H9 (cell line): ENCODE measurements around the gene UBE2N. TPM values are rescaled to one million over a fixed set of nuclear protein-coding genes. Genes with fewer than 3 reads are reported as not detected.

Experiments
- DNase-seq: peaks from one replicate; pipeline ENCODE4 v3.0.0-alpha.2; 2017
- H2AFZ ChIP-seq: one replicate; pipeline ENCODE4 v1.6.1; 2013; ENCODE audit warnings: mild to moderate bottlenecking, low read length, control low read depth, moderate library complexity
- H2AK5ac ChIP-seq: 2 replicates; pipeline ENCODE4 v1.6.1; 2013; ENCODE audit warnings: low read length, control low read depth, mixed read lengths; ENCODE audit not compliant: insufficient read length
- H2BK120ac ChIP-seq: one replicate; pipeline ENCODE4 v1.6.1; 2013; ENCODE audit warnings: low read depth, mild to moderate bottlenecking, low read length, control low read depth, inconsistent platforms; ENCODE audit not compliant: poor library complexity, severe bottlenecking
- H2BK12ac ChIP-seq: 2 replicates; pipeline ENCODE4 v1.6.1; 2013; ENCODE audit warnings: low read length, control low read depth, mixed read lengths, low read depth; ENCODE audit not compliant: insufficient read length
- H2BK15ac ChIP-seq: 2 replicates; pipeline ENCODE4 v1.6.1; 2013; ENCODE audit warnings: low read depth, low read length, control low read depth
- H2BK20ac ChIP-seq: one replicate; pipeline ENCODE4 v1.6.1; 2013; ENCODE audit warnings: low read depth, mild to moderate bottlenecking, low read length, control low read depth, inconsistent platforms; ENCODE audit not compliant: poor library complexity, severe bottlenecking
- H2BK5ac ChIP-seq: 2 replicates; pipeline ENCODE4 v1.6.1; 2013; ENCODE audit warnings: low read length, control low read depth, mixed read lengths; ENCODE audit not compliant: insufficient read length
- H3K14ac ChIP-seq: 2 replicates; pipeline ENCODE4 v1.6.1; 2013; ENCODE audit warnings: low read length, control low read depth; ENCODE audit not compliant: insufficient read depth
- H3K18ac ChIP-seq: 2 replicates; pipeline ENCODE4 v1.6.1; 2013; ENCODE audit warnings: low read depth, mild to moderate bottlenecking, mixed read lengths, low read length, control low read depth; ENCODE audit not compliant: insufficient read length
- H3K23ac ChIP-seq: 2 replicates; pipeline ENCODE4 v1.6.1; 2013; ENCODE audit warnings: low read length, control low read depth, mixed read lengths, low read depth; ENCODE audit not compliant: insufficient read length
- H3K23me2 ChIP-seq: 2 replicates; pipeline ENCODE4 v1.6.1; 2013; ENCODE audit warnings: low read depth, mild to moderate bottlenecking, mixed read lengths, low read length, control low read depth; ENCODE audit not compliant: insufficient read length, poor library complexity, severe bottlenecking
- H3K27ac ChIP-seq: 2 replicates; pipeline ENCODE4 v1.5.1; 2013; ENCODE audit warnings: low read length, control low read depth, mixed read lengths, low read depth; ENCODE audit not compliant: insufficient read length
- H3K27me3 ChIP-seq: 2 replicates; pipeline ENCODE4 v1.6.1; 2013; ENCODE audit warnings: low read length, control low read depth, inconsistent platforms; ENCODE audit not compliant: insufficient read depth
- H3K4ac ChIP-seq: 2 replicates; pipeline ENCODE4 v1.6.1; 2013; ENCODE audit warnings: low read depth, mild to moderate bottlenecking, control low read depth, inconsistent platforms, low read length, moderate library complexity
- H3K4me1 ChIP-seq: 2 replicates; pipeline ENCODE4 v1.6.1; 2013; ENCODE audit warnings: low read length, control low read depth, inconsistent platforms; ENCODE audit not compliant: insufficient read depth
- H3K4me2 ChIP-seq: 2 replicates; pipeline ENCODE4 v1.6.1; 2013; ENCODE audit warnings: low read length, control low read depth, mixed read lengths; ENCODE audit not compliant: insufficient read length, insufficient read depth
- H3K56ac ChIP-seq: 2 replicates; pipeline ENCODE4 v1.6.1; 2013; ENCODE audit warnings: low read depth, mild to moderate bottlenecking, mixed read lengths, low read length, control low read depth; ENCODE audit not compliant: insufficient read length
- H3K79me1 ChIP-seq: 2 replicates; pipeline ENCODE4 v1.6.1; 2013; ENCODE audit warnings: low read depth, mild to moderate bottlenecking, moderate library complexity, low read length, control low read depth, inconsistent platforms; ENCODE audit not compliant: insufficient read depth, poor library complexity, severe bottlenecking
- H3K79me2 ChIP-seq: 2 replicates; pipeline ENCODE4 v1.6.1; 2013; ENCODE audit warnings: low read length, control low read depth, inconsistent platforms; ENCODE audit not compliant: insufficient read depth
- H3K9ac ChIP-seq: 2 replicates; pipeline ENCODE4 v1.6.1; 2013; ENCODE audit warnings: low read length, control low read depth, mixed read lengths; ENCODE audit not compliant: insufficient read length; ENCODE audit errors: extremely low read depth
- H3K9me3 ChIP-seq: one replicate; pipeline ENCODE4 v1.6.1; 2013; ENCODE audit warnings: low read depth, low read length, inconsistent platforms; ENCODE audit not compliant: control insufficient read depth
- H3T11ph ChIP-seq: one replicate; pipeline ENCODE4 v1.6.1; 2013; ENCODE audit warnings: mild to moderate bottlenecking, low read length, control low read depth, inconsistent platforms
- H4K20me1 ChIP-seq: one replicate; pipeline ENCODE4 v1.6.1; 2013; ENCODE audit not compliant: control insufficient read depth, insufficient read length, insufficient read depth
- H4K5ac ChIP-seq: 2 replicates; pipeline ENCODE4 v1.6.1; 2013; ENCODE audit warnings: low read depth, mild to moderate bottlenecking, mixed read lengths, low read length, control low read depth; ENCODE audit not compliant: insufficient read length
- H4K8ac ChIP-seq: replicated peaks from 2 replicates; pipeline ENCODE4 v1.6.1; 2013; ENCODE audit warnings: low read length, control low read depth, mixed read lengths, low read depth; ENCODE audit not compliant: insufficient read length
- H4K91ac ChIP-seq: 2 replicates; pipeline ENCODE4 v1.6.1; 2013; ENCODE audit warnings: low read depth, mild to moderate bottlenecking, moderate library complexity, mixed read lengths, low read length, control low read depth; ENCODE audit not compliant: insufficient read length
- H3K27ac Mint-ChIP-seq, 3 experiments: 2 replicates in 2 of 3; 3 replicates in 1 of 3; pipeline ENCODE4 v1.8.0; 2020 to 2021; ENCODE audit warnings: mixed read lengths in 3 of 3, mild to moderate bottlenecking in 1 of 3, moderate library complexity in 1 of 3
- H3K27me3 Mint-ChIP-seq: 2 replicates; pipeline ENCODE4 v1.8.0; 2021; ENCODE audit warnings: low read depth, mild to moderate bottlenecking, moderate library complexity, mixed read lengths
- H3K36me3 Mint-ChIP-seq, 3 experiments: 2 replicates in 2 of 3; 3 replicates in 1 of 3; pipeline ENCODE4 v1.8.0; 2020 to 2021; ENCODE audit warnings: low read depth in 3 of 3, mixed read lengths in 3 of 3; ENCODE audit not compliant: insufficient read depth in 1 of 3
- H3K4me1 Mint-ChIP-seq, 2 experiments: 2 replicates each; pipeline ENCODE4 v1.8.0; 2020; ENCODE audit warnings: mixed read lengths in 2 of 2
- H3K4me3 Mint-ChIP-seq, 2 experiments: 2 replicates in 1 of 2; 3 replicates in 1 of 2; pipeline ENCODE4 v1.8.0; 2020 to 2021; ENCODE audit warnings: mild to moderate bottlenecking in 2 of 2, mixed read lengths in 2 of 2, moderate library complexity in 1 of 2
- H3K9me3 Mint-ChIP-seq, 2 experiments: 2 replicates in 1 of 2; 3 replicates in 1 of 2; pipeline ENCODE4 v1.8.0; 2020; ENCODE audit warnings: mild to moderate bottlenecking in 2 of 2, mixed read lengths in 2 of 2, moderate library complexity in 1 of 2
- whole genome bisulfite sequencing: extraction: QIAGEN DNeasy Blood & Tissue Kit; methylation state at CpG from one replicate; pipeline ENCODE4 v1.1.7; 2013; ENCODE audit warnings: missing lambda C conversion rate, low lambda C conversion rate, mixed read lengths; ENCODE audit not compliant: insufficient read length; ENCODE audit errors: extremely low coverage; 5-methylcytosine and 5-hydroxymethylcytosine counted together
- total RNA-seq: library from RNA; stranded (reverse); gene quantifications from 2 replicates; pipeline ENCODE4 v1.2.1, GENCODE V29; 2021
- TF ChIP-seq, protein P1 (sequence below): fragments of 200-600 bp; sonication (generic); conservative IDR thresholded peaks from 3 replicates; pipeline ENCODE4 v1.8.0; 2021; ENCODE audit warnings: antibody characterized with exemption, mild to moderate bottlenecking

The UBE2N gene
- total RNA-seq, 1 experiment from 2014 or later: 192 TPM

GRCh38 chr12:93422050-93422449 is 19.7 kb downstream of the UBE2N start:
- no peak overlapping the region for H3K27ac ChIP-seq
- H2AFZ ChIP-seq: no peak overlapping the region
- no peaks in the 10 kb centered on the region for H4K20me1 ChIP-seq
- H3K23ac ChIP-seq: no peak overlapping the region
- H2BK20ac ChIP-seq: no peak overlapping the region
- H3K4ac ChIP-seq: no peak overlapping the region
- H3K4me1 Mint-ChIP-seq: peaks cover 54 to 64% of the 10 kb centered on the region in 2 experiments
- H3K56ac ChIP-seq: no peak overlapping the region
- no peak overlapping the region for H3K4me3 Mint-ChIP-seq
- no peaks in the 10 kb centered on the region for H3K23me2 ChIP-seq
- no CpG with 5 or more reads among the region's 2 CpGs for whole genome bisulfite sequencing
- H3K27me3 ChIP-seq: no peaks in the 10 kb centered on the region
- H2BK15ac ChIP-seq: no peak overlapping the region
- H3T11ph ChIP-seq: no peak overlapping the region
- no peaks in the 10 kb centered on the region for H3K9me3 ChIP-seq
- no peak overlapping the region for H3K18ac ChIP-seq
- no peak overlapping the region for H3K27ac Mint-ChIP-seq
- H3K4me2 ChIP-seq: no peak overlapping the region
- H3K27me3 Mint-ChIP-seq: no peaks in the 10 kb centered on the region
- no peak overlapping the region for H3K9ac ChIP-seq
- peaks cover 6% of the 10 kb centered on the region for H3K4me1 ChIP-seq
- H4K8ac ChIP-seq: no peak overlapping the region
- H3K14ac ChIP-seq: no peak overlapping the region
- TF ChIP-seq, protein P1, sequence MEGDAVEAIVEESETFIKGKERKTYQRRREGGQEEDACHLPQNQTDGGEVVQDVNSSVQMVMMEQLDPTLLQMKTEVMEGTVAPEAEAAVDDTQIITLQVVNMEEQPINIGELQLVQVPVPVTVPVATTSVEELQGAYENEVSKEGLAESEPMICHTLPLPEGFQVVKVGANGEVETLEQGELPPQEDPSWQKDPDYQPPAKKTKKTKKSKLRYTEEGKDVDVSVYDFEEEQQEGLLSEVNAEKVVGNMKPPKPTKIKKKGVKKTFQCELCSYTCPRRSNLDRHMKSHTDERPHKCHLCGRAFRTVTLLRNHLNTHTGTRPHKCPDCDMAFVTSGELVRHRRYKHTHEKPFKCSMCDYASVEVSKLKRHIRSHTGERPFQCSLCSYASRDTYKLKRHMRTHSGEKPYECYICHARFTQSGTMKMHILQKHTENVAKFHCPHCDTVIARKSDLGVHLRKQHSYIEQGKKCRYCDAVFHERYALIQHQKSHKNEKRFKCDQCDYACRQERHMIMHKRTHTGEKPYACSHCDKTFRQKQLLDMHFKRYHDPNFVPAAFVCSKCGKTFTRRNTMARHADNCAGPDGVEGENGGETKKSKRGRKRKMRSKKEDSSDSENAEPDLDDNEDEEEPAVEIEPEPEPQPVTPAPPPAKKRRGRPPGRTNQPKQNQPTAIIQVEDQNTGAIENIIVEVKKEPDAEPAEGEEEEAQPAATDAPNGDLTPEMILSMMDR: no peak
- no peaks in the 10 kb centered on the region for H3K36me3 Mint-ChIP-seq
- H3K79me1 ChIP-seq: peaks cover 7% of the 10 kb centered on the region
- H4K5ac ChIP-seq: no peak overlapping the region
- H2AK5ac ChIP-seq: no peak overlapping the region
- H2BK5ac ChIP-seq: no peak overlapping the region
- no peak overlapping the region for H4K91ac ChIP-seq
- no peak overlapping the region for H2BK12ac ChIP-seq
- H3K79me2 ChIP-seq: peaks cover 55% of the 10 kb centered on the region
- H2BK120ac ChIP-seq: no peak overlapping the region
- H3K9me3 Mint-ChIP-seq: no peaks in the 10 kb centered on the region
- no peak for DNase-seq
